Skeletal muscle cell (primary cell): ENCODE results near the gene SCML2.
"Not testable (repeated sequence)": the region's sequence is repeated elsewhere in the genome, so short reads cannot be mapped to it uniquely, and the experiment has no call there.

Experiments used
- DNase-seq: peaks from one replicate; pipeline ENCODE4 v3.0.0-alpha.2; 2010; ENCODE audit warnings: low read depth
- H3K4me3 ChIP-seq: 2 replicates; pipeline ENCODE4 v1.5.1; 2011; ENCODE audit warnings: low read depth, mild to moderate bottlenecking, control low read depth, low read length, moderate library complexity

Gene SCML2

DNA sequence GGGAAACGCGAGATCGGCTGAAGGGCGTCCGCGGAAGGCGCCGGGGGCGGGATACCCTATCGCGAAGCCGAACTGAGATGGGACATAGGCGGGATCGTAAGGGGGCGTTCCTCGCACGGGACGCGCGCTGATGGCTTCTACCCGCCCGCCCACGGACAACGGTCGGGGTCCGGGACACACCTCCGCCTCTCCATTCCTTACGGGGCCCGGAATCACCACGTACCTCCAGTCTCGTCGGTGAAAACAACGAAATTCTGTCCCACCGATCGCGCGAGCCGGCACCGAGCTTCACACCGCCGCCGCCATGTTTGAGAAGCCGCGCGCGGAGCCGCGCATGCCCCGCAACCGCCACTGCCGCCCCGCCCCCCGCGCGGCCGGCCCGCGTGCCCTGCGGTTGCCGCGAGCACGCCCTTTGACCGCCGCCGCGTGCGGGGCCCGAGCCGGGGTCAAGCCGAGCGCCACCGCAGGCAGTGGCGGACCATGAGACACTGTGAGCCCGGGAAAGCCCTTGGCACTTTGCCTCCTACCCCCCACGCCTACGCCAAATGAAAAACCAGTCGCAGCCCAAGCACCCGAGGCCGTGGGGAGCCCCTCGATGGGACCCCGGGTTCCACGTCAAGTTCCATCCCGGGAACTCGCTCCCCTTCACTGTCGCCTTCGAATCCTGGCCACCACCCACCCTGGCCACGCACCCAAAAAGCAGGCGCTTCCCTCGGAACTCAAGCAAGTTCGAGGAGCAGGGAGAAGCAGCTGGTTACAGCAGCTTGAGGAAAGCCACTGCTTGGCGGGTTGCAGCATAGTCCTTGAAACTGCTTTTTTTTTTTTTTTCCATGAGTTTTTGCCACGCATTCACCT, at the start of gene SCML2:
SCML2 (minus strand) TSS at position 320 of the 855 bp plus-strand sequence. CDS start 20,617 bp downstream, outside the sequence.
- H3K4me3 ChIP-seq, result peak within 1 kb of the TSS; percentile 57
- DNase-seq, result no peak

DNA sequence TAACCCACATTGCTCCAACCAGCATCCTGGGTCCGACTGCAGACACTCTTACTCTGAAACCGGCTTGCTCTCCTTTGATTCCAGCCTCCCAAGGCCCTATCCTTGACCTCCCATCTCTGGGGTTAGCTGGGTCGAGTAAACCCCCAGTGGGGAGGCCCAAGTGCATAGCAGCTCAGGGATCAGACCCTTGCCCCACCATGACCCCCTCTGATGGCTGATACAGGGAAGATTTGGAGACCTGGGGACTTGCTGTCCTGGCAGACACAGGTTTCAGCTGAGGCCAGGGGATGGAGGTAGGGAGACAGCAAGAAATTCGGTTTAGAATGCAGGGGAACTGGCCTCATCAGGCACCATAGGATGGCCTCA, 47.3 kb upstream of the SCML2 start:
- DNase-seq, result no peak
- H3K4me3 ChIP-seq, result no peak overlapping the region

DNA sequence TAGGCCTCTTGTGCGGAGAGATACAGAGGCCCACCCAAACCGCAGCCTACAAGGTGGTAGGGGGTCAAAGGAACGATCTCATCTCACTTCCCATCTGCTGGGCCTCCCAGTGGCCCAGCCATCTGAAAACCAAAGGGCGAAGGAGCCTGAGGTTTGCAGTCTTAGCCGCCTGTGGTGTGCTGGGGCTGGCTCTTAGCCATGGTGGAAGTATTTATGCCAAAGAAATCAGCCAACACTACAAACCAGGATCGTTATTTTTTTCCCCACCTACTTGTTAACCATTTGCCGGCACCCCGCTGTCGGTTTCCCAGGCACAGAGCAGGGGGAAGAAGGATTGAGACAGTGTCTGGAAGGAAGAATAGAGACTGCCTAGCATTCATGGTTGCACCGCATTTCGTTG, 40.0 kb upstream of the SCML2 start:
- DNase-seq, result no peak
- no peak overlapping the region for H3K4me3 ChIP-seq

DNA sequence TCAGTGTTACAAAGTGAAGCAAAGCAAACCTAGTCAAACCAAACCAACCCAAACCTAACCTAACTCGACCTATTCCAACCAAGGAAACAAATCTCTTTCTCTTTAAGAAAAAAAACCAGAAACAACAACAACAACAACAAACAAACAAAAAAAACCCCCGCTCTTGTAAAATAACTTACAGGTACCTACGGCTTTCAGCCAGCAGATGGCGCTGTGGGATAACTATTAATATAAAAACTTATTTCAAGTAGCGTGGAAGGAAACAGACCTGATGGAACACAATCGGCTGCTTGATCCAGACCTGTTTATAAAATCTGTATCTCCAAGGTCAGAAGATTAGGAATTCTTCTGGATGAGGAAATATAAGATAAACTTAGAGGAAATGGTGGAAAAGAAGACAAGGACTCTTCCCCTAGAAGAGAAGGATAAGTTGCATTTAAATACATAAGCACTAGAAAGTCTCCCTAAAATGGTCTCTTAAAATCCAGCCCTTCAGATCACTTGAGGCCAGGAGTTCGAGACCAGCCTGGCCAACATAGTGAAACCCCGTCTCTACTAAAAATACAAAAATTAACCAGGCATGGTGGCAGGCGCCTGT, 36.6 kb upstream of the SCML2 start:
- H3K4me3 ChIP-seq, result no peak overlapping the region
- no peak for DNase-seq

GRCh38 chrX:18389966-18390365, 35.5 kb upstream of the SCML2 start:
- no peak for DNase-seq
- no peak overlapping the region for H3K4me3 ChIP-seq

DNA sequence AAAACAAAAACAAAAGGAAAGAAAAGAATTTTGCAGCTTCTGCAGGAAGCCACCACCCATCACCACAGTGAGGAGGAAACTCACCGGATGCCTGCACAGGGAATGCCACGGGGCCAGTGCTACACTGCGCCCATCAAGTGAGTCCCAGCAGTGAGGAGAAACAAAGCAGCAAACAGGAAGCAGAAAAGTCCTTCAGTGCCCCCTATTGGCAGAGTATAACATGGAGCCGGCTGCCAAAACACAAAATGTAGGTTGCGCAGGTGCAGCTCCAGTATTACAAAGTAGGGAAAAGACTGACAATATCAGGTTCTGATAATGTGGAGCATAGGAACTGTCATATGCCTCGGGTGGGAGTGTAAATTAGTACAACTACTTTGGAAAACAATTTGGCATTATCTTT, 23.3 kb upstream of the SCML2 start:
- H3K4me3 ChIP-seq, result no peak overlapping the region
- DNase-seq, result no peak

- not testable (repeated sequence) for DNase-seq, H3K4me3 ChIP-seq
Measured at GRCh38 chrX:18375131-18375805, 20.8 kb upstream of the SCML2 start.

- not testable (repeated sequence) for DNase-seq, H3K4me3 ChIP-seq
Measured at GRCh38 chrX:18369096-18369495, 14.6 kb upstream of the SCML2 start.

DNA sequence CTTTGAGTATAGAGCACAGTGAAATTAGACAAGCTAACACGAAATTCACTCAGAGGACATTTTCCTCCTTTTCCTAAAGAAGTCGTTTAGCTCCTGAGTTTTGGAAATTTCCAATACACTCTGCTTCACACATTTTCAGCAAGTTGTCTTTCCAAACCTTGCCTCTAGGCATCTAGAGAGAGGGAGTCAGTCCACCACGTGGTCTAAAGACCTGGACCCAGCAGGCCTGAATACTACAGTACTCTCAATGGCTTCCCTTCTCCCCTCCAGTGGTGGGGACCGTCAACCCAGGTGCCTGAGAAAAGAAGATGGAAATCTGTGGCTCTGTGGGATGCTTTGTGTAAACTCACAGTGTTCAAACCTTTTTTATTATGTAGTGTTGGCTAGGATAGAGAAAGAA, 13.9 kb upstream of the SCML2 start:
- no peak overlapping the region for H3K4me3 ChIP-seq
- no peak for DNase-seq

- DNase-seq, result no peak
- no peak overlapping the region for H3K4me3 ChIP-seq
Measured at GRCh38 chrX:18360867-18361266, 6.4 kb upstream of the SCML2 start.

GRCh38 chrX:18353931-18354368, 538 bp downstream of the SCML2 start:
- peak overlapping the region; percentile 57 for H3K4me3 ChIP-seq
- DNase-seq, result no peak

GRCh38 chrX:18351784-18352183, 2.7 kb downstream of the SCML2 start:
- DNase-seq, result no peak
- H3K4me3 ChIP-seq, result no peak overlapping the region

GRCh38 chrX:18348047-18348446, 6.4 kb downstream of the SCML2 start:
- H3K4me3 ChIP-seq, result no peak overlapping the region
- no peak for DNase-seq

DNA sequence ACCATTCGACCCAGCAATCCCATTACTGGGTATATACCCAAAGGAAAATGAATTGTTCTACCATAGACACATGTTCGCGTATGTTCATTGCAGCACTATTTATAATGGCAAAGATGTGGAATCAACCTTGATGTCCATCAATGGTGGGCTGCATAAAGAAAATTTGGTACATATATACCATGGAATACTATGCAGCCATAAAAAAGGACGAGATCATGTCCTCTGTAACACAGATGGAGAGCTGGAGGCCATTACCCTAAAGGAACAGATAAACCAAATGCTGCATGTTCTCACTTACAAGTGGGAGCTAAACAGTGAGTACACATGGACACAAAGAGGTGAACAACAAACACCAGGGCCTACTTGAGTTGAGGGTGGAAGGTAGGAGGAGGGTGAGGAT, 45.1 kb downstream of the SCML2 start:
- H3K4me3 ChIP-seq, result no peak overlapping the region
- no peak for DNase-seq

DNA sequence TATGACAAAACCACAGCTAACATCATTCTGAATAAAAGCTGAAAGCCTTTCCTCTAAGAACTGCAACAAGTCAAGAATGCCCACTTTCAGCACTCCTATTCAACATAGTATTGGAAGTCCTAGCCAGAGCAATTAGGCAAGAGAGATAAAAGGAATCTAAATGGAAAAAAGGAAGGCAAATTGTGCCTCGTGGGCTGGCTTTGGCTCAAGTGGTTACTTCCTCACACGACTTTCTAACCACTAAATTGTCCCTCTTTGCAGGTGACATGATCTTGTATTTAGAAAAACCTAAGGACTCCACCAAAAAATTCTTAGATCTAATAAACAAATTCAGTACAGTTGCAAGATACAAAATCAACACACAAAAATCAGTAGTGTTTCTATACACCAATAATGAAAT, 57.2 kb downstream of the SCML2 start:
- no peak overlapping the region for H3K4me3 ChIP-seq
- no peak for DNase-seq

- H3K4me3 ChIP-seq, result no peak overlapping the region
- DNase-seq, result no peak
Measured at GRCh38 chrX:18294893-18295292, 59.6 kb downstream of the SCML2 start.

DNA sequence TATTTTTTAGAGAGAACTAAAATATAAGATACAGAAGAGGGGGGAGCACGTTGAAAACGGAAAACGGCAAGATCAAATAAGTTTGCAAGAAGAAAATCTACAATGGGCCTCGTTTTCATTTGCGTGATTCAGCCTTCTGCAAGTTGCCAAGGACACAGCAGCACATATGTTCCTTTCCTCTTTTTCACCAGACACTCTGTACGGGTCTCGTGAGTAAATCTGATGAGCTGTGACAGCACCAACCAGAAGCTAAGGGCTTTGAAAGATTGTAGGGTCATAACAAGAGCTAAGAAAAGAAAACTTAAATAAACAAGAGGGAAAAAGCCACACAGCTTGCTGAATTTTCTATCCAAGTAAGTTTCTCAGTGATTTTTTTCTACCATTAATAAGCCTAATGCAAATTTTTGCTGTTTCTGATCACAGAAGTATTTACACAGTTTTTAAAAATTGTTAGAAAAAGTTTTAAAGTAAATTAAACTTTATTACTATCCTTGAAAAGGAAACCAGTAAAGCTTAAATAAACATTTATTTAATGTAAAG, 63.4 kb downstream of the SCML2 start:
- peak; percentile 34 for DNase-seq
- H3K4me3 ChIP-seq, result no peak overlapping the region

DNA sequence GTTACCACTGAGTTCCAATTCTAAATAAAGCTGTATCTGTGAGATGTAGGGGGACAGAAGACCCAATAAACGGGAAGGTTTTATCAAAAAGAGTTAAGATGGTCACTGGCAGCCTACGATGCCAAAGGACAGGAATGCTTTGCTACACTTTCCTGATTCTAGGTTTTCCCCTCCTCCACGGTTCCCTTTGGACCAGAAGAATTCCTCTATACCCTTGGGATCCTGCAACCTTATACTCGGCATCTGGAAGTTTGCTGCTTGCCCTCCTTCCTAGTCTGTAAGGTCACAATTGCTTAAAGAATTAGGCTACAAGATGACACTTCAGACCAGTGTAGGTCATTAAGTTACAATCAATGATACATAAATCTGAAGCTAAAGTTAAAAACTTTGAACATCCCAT, 64.3 kb downstream of the SCML2 start:
- H3K4me3 ChIP-seq, result no peak overlapping the region
- no peak for DNase-seq

GRCh38 chrX:18288716-18289115, 65.8 kb downstream of the SCML2 start:
- DNase-seq, result no peak
- no peak overlapping the region for H3K4me3 ChIP-seq

DNA sequence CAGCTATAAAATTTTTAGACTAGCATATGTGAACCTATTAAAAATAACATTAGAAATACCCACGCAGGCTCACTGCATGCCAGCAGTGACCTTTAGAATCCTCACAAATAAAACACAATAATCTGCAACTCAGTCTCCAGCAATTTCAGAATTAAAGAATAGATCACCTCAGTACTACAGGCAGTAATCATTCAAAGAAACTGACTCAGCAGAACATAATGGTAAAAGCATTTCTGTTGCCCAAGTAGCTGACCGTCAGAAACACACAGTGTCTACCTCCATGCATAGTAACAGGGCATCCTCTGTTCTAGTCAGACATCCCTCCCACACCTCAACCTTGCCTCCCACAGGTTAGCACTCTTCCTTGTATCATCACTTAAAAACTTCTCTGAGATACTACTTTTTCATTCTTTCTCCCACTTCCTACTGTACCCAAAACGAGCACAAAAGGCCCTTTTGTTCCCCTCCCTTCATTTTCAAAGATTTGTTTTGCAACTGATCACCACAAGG, 68.1 kb downstream of the SCML2 start:
- no peak for DNase-seq

More for the DNA sequence above, 68.1 kb downstream of the SCML2 start:
- H3K4me3 ChIP-seq, result no peak overlapping the region
